ENCODE results near the gene CHKA.

DNA sequence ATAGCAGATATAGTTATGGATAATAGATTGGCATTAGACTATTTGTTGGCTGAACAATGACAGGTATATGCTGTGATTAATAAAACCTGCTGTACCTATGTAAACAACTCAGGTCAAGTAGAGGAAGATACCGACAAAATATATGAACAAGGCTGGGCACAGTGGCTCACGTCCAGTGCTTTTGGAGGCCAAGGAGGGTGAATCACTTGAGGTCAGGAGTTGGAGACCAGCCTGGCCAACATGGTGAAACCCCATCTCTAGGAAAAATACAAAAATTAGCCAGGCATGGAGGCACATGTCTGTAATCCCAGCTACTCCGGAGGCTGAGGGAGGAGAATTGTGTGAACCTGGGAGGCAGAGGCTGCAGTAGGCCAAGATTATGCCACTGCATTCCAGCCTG is 14.0 kb upstream of the CHKA start:
- TF ChIP-seq, protein P1, sequence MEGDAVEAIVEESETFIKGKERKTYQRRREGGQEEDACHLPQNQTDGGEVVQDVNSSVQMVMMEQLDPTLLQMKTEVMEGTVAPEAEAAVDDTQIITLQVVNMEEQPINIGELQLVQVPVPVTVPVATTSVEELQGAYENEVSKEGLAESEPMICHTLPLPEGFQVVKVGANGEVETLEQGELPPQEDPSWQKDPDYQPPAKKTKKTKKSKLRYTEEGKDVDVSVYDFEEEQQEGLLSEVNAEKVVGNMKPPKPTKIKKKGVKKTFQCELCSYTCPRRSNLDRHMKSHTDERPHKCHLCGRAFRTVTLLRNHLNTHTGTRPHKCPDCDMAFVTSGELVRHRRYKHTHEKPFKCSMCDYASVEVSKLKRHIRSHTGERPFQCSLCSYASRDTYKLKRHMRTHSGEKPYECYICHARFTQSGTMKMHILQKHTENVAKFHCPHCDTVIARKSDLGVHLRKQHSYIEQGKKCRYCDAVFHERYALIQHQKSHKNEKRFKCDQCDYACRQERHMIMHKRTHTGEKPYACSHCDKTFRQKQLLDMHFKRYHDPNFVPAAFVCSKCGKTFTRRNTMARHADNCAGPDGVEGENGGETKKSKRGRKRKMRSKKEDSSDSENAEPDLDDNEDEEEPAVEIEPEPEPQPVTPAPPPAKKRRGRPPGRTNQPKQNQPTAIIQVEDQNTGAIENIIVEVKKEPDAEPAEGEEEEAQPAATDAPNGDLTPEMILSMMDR (IDR thresholded peaks at IDR 0.05): no peak
- TF ChIP-seq POLR2A (IDR thresholded peaks at IDR 0.05): no peak
